GM18507 (cell line): ENCODE results near the gene FBN3.

ENCODE experiments used
- DNase-seq: peaks from one replicate; pipeline ENCODE4 v3.0.0; 2011; ENCODE audit warnings: low read depth; ENCODE audit not compliant: insufficient read length; ENCODE audit errors: extremely low spot score
- FAIRE-seq: peaks from 2 replicates; lab custom pipeline; 2011; peaks lifted over from hg19 to GRCh38; lab: Jason Lieb, UNC

The FBN3 gene

DNA sequence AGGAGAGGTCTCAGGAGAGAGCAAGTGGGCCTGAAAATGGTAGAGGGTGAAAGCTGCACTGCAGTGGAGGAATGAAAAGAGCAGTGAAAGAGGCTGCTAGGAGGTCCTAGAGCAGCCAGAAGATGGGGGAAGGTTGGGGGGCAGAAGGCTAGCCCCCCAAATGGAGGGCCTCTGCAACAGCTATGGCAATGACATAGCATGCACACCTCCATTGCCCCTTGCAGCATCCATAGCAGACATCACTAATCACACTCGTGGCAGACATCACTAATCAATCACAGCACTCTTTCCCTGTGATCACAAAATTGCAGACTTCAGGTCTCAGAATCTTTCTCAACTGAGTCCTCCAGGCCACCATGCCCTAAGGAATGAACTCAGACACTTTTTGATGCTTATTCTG lies 74.9 kb downstream of the FBN3 start:
- FAIRE-seq (no peak), DNase-seq (no peak)

DNA sequence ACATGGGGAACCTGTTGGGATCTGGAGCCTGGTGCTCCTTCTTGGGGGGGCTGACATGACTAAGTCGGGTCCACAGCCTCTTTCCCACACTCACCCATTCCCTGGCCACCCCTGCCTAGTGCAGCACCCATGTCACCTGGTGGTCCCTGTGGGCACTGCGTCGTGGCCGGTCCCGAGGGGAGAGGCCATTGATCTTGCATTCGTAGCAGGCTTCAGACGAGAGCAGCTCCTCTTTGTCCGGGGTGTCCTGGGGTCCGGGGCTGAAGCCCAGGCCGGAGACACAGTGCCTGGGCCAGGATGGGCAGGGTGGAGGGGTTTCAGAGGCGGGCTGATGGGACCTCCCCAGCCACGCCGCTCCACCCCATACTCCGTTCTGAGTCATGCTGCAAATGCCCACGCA lies 77.5 kb downstream of the FBN3 start:
- no peak for FAIRE-seq
- no peak for DNase-seq

- no peak for DNase-seq
- FAIRE-seq: peak; percentile 12
Observed at GRCh38 chr19:8069096-8069973, 80.1 kb downstream of the FBN3 start.

- DNase-seq (no peak), FAIRE-seq (no peak)
Observed at GRCh38 chr19:8065875-8066261, 83.5 kb downstream of the FBN3 start.

DNA sequence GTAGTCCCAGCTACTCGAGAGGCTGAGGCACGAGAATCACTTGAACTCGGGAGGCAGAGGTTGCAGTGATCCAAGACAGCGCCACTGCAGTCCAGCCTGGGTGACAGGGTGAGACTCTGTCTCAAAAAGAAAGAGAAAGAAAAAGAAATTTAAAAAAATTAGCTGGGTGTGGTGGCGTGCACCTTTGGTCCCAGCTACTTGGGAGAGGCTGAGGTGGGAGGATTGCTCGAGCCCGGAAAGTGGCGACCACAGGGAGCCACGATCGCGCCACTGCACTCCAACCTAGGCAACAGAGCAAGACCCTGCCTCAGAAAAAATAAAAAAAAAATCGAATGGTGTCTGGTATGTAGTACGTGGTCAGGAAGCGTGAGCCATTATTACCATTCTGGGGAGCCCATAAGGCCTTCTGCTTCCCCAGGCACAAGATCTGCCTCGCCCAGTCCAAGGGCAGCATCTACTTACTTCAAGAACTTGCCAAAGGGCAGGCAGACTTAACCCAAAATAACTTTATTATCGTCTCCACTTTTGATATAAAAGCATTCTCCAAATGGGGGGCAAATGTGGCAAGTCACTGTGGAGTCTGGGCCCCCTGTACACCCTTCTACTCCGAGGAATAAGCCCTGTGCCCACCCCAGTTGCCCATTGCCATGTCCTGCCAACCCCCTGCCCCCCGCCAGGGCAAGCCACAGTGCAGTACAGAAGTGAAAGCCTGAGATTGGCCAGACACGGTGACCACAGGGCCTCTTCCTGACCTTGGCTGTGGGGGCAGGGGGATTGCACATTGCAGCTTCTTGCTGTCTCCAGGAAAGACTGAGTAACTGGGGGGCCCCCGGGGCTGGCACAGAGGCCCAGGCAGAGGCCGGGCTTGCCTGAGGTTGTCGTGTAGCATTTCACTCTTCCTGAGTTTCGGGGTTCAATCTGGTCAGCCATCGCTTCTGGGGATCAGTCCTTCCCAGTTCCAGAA lies 84.2 kb downstream of the FBN3 start:
- FAIRE-seq (no peak), DNase-seq (no peak)

DNA sequence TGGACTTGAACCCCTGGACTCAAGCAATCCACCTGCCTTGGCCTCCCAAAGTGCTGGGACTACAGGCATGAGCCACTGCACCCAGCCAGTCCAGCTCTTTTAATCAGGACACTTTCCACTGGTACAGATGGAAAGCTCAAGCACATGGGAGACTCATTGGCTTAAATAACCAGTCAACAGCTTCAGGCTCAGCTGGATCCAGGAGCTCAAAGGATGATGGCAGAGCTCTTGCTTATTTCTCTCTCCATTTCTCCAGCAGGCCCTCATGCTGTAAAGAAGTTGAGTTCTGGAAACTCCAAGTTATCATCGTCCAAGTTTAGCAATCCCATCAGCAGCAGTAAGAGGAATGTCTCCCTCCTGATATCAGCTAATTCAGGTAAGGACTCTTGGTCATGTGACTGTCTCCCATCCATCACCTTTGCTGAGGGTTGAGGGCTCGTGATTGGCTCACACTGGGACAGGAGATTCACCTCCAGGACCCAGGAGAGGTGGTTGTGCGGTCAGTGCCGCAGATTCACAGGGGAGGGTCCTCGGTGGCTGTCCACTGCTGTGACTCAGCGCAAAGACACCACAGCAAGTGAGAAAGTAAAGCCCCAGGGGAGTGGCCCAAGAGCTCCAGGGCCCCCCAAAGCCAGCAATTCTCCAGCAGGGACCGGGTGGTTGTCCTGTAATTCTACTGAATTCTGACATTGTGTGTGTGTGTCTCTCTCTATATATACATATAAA lies 91.7 kb downstream of the FBN3 start:
- no peak for DNase-seq
- no peak for FAIRE-seq

GRCh38 chr19:8056533-8056932 lies 92.9 kb downstream of the FBN3 start:
- DNase-seq (no peak), FAIRE-seq (no peak)

DNA sequence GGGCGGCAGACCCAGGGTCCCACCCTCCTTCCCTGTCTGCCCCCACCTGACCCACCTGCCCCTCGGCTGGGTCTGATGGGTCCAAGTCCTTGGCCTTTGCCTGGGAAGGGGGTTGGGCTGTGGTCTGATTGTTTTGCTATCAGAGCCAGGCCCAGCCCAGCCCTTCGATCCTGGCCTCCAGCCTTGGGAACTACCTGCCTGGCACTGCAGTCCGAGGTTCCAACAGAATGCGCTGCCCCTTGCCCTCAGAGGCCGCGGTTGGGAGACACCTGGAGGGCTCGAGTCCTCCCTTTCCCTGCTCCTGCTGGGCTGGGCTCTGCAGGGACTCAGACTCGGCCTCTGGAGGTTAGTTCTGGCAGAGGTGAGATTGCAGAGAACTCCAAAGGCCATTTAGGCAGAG lies 95.2 kb downstream of the FBN3 start:
- DNase-seq: no peak
- no peak for FAIRE-seq

DNA sequence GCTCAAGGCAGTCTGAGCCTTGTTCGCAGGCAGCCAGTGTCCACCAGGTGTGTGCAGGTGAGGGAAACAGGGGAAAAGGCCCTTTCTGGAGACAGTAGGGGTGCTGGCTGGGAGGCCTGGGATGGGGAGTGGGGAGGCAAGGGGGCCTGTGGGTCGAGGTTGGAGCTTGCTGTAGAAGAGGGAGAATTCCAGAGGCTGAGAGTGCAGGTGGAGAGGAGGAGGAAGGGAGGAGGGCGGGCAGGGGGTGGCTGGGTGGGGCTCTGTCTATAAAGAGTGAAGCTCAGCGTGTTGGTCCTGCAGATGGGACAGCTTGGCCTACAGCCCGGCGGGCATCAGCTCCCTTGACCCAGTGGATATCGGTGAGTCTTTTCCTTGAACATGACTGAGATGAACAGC lies 96.9 kb downstream of the FBN3 start, which contains the start of gene CCL25:
TSS of gene CCL25 (plus strand) at position 297 of the 396 bp plus-strand sequence. CDS start 290 bp downstream, outside the sequence.
- FAIRE-seq (no peak), DNase-seq (no peak)

DNA sequence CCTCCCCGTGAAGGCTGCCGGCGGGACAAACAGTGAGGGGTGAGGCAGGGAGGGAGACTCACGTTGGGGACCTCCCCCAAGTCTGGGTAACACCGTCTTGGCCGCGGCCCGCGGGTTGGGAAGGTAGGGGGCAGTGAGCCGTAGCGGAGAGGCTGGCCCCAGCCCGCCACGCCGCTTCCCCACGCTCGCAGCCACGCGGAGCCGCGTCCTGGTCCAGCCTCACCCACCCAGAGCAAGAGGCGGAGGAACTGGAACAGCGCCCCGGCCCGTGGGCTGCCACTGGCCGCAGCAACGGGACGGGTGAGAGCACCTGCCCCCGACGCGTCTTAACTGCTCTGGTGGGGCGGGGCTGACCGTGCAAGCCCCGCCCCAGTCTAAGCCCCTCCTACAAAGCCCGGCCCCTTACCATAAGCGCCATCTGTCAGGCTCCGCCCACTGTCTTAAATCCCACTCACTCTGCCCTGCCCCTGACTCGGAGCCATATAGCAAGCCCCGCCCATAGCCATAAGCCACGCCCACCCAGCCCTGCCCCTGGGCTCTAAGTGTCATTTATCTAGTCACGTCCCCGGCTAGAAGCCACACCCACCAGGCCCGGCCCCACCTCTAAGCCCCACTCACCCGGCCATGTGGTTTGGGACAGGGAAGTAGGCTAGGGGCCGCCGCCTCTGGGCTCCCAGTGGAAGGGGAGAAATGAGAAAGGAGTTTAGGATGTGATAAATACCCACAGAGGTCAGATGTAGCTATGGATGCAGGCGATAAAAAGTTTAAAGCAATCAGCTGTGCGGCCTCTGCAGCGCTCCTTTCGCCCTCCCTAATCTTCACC lies 98.9 kb downstream of the FBN3 start:
- peak; percentile 99 for FAIRE-seq
- peak; percentile 94 for DNase-seq

- DNase-seq (no peak), FAIRE-seq (no peak)
Observed at GRCh38 chr19:8046569-8047165, 102.7 kb downstream of the FBN3 start.

DNA sequence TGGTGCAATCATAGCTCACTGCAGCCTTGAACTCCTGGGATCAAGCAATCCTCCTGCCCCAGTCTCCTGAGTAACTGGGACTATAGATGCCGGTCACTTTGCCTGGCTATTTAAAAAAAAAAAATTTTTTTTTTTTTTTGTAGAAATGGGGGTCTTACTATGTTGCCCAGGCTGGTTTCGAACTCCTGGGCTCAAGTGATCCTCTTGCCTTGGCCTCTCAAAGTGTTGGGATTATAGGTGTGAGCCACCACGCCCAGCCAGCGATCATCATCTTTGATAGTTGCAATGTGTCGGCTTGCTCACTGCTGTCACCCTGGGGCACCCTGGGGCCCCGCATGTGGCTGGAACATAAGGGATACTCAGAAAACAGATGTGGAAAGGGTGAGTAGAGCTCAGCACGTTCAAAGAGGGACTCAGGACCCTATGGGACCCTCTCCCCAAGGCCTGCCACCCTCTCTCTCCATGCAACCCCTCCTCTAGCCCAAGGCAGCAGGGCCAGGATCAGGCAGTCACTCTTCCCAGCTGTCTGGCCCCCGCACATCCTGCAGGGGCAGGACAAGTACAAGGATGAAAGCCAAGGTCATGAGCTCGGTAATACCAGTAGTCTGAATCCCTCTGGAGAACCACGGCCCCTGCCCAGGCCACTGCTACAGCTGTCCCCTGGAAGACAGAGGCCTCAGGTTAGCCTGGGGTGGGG lies 103.4 kb downstream of the FBN3 start:
- no peak for FAIRE-seq

DNA sequence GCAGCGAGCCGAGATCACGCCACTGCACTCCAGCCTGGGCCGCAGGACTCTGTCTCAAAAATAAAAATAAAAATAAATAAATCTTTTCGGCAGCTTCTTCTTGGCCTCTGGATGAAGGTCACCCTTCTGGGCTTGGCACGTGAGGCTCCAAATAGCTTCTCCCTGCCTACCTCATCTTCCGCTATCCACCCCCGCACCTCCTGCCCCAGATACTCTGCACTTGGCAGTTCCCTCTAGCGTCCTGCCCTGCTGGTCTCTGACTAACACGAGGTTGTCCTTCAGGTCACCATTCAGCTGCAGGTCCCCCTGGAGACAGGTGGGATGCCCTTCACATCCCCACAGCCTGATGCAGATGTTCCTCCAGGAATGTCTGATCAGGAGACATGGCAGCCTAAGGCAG lies 105.4 kb downstream of the FBN3 start:
- DNase-seq (no peak), FAIRE-seq (no peak)

More for the DNA sequence above, 103.4 kb downstream of the FBN3 start:
- DNase-seq: no peak

GRCh38 chr19:8042900-8043299 lies 106.5 kb downstream of the FBN3 start:
- FAIRE-seq (no peak), DNase-seq (no peak)

- DNase-seq (no peak), FAIRE-seq (no peak)
Observed at GRCh38 chr19:8041531-8041931, 107.9 kb downstream of the FBN3 start.

GRCh38 chr19:8039231-8039630 lies 110.2 kb downstream of the FBN3 start:
- no peak for FAIRE-seq

DNA sequence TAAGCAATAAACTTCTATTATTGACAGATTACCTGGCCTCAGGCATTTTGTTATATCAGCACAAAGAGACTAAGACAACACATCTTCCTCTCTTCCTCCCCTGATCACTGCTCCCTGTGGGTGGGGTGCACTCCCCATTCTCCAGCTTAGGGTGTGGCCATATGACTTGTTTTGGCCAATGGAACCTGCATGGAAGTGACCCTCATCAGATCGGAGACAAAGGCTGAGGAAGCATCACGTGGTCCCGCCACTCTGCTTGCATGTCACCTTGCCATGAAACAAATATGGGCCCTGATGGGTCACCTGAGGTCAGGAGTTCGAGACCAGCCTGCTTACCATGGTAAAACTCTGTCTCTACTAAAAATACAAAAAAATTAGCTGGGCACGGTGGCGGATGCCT lies 110.6 kb downstream of the FBN3 start:
- FAIRE-seq: no peak
- no peak for DNase-seq

More at GRCh38 chr19:8039231-8039630, 110.2 kb downstream of the FBN3 start:
- DNase-seq: no peak
